PFSK-1 (cell line): ENCODE results near the gene FAM151B.

ENCODE experiments used
- POLR2AphosphoS5 ChIP-seq: IDR thresholded peaks from 2 replicates; pipeline ENCODE4 v1.6.1; 2012; ENCODE audit warnings: low read depth, mild to moderate bottlenecking, control low read depth, low read length, moderate library complexity
- REST ChIP-seq, 2 experiments: IDR thresholded peaks; 2 replicates each; pipeline versions ENCODE4 v1.6.1 to v1.8.0; 2011 to 2012; ENCODE audit warnings: low read depth in 2 of 2, low read length in 2 of 2, control low read depth in 1 of 2, inconsistent platforms in 1 of 2, mild to moderate bottlenecking in 1 of 2, moderate library complexity in 1 of 2; ENCODE audit not compliant: insufficient read depth in 1 of 2
- TAF1 ChIP-seq: IDR thresholded peaks from 2 replicates; pipeline ENCODE4 v1.6.1; 2012; ENCODE audit warnings: low read length, control low read depth, borderline replicate concordance; ENCODE audit not compliant: insufficient read depth

GRCh38 chr5:80463269-80463668, 24.6 kb upstream of the FAM151B start:
- TF ChIP-seq POLR2AphosphoS5 (no peak), REST (IDR thresholded peaks at IDR 0.05; ENCODE audit: insufficient read depth in 1 of 2, low read depth in 2 of 2, low read length in 2 of 2) (no peak), TAF1 (no peak)
